Glomerular endothelial cell (primary cell): ENCODE data around the gene AKNAD1. TPM values are rescaled to one million over a fixed set of nuclear protein-coding genes. Genes with fewer than 3 reads are reported as not detected.
"Not testable (repeated sequence)": the region's sequence is repeated elsewhere in the genome, so short reads cannot be mapped to it uniquely, and the experiment has no call there.

Experiments
- DNase-seq: peaks from one replicate; pipeline ENCODE4 v3.0.0-alpha.2; 2011; ENCODE audit warnings: low read depth, low spot score; ENCODE audit errors: extremely low read depth
- total RNA-seq: library from RNA; depleted of rRNA; stranded (reverse); fragments of >200 nt; gene quantifications from 2 replicates; pipeline ENCODE4 v1.2.3, GENCODE V29; 2015

AKNAD1 gene, protein sequence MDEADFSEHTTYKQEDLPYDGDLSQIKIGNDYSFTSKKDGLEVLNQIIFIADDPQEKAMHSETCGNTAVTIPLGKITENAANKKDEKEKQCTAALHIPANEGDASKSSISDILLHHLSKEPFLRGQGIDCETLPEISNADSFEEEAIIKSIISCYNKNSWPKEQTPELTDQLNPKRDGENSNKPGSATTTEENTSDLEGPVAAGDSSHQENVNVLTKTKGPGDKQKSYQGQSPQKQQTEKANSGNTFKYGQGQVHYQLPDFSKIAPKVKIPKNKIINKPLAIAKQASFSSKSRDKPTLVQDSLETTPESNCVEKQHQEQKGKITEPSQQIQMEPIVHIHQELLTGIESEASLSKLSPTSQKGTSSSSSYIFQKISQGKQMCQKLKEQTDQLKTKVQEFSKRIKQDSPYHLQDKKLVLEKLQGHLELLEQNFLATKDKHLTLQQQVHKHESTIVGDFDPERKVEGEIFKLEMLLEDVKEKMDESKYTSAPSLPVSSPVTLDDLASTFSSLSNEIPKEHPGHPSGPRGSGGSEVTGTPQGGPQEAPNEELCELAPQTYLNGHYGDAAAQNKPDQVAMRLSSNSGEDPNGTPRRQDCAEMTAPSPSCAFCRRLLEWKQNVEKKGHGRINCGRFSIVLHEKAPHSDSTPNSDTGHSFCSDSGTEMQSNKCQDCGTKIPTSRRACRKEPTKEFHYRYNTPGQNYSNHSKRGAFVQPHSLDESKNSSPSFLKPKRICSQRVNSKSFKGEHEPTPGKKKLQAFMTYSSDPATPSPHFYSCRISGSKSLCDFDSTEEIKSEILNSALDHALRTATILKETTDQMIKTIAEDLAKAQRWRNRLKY
- 1.4 TPM in 1 of 2 replicates, not detected in the other for total RNA-seq

DNA sequence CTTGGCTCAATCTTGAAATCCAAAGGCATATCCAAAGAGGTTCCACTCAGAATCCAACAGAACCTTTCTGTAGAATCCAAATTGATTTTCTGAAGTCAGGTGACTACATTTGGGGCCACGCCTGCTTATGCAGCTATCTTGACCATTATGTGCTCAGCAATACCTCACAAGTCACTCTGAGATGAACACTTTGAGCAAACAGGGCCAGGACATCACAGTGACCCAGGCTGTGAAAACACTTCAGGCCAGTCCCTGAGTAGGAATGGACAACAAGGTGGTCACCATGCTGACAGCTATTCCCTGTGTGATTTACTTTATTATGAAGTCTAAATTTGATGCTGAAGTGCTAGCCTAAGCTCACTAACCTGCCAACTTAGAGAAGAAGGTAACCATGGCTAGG lies at the start of gene AKNAD1:
TSS of gene AKNAD1 (minus strand) at position 101 of the 400 bp plus-strand sequence. CDS start 4,430 bp downstream, outside the sequence.
- no peak for DNase-seq

DNA sequence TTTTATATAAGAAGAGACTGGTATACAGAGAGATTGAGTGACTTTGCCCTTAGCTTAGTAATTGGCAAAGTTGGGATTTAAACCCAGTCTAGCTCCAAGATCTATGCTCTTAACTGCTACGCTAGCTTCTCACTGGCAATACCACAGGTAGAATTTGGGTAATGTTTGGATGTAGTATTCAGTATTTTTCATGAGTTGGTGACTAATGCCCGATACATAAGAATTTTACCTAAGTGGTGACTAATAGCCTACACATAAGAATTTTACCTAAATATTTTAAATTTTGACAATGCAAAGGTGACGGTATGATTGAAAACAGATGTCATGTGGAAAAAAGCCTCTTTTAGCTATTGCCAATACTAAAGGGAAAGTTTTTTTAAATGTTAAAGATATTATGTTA lies 44.2 kb upstream of the AKNAD1 start:
- DNase-seq, result no peak

DNA sequence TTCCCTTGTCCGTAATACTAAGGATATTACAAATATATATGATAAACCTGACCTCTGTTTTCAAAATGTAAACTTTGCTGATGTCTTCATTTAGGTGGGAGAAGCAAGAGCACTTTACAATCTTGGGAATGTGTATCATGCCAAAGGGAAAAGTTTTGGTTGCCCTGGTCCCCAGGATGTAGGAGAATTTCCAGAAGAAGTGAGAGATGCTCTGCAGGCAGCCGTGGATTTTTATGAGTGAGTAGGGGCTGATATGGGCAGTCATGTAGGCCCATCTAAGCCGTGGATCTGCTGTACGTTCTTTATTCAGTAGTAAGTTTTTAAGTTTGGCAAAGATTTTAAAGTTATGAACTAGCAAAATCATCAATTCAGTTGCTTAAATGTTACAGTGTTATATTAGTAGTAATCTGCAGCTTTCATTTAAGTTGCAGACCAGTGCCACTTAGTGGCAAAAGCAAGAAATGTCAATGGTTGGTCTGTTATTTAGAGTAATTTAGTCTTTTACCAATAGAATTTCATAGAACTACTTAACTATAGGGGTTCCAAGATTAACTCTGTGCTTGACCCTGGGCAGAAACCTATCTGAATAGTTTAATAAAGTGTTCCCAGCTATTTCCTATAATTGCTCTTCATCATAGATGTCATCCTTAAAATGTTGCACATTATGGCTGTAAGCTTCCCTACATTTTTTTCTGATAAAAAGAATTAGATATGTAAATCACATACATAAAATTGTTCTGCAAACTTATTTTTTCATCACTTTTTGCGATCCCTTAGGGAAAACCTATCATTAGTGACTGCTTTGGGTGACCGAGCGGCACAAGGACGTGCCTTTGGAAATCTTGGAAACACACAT lies 41.2 kb upstream of the AKNAD1 start:
- no peak for DNase-seq

DNA sequence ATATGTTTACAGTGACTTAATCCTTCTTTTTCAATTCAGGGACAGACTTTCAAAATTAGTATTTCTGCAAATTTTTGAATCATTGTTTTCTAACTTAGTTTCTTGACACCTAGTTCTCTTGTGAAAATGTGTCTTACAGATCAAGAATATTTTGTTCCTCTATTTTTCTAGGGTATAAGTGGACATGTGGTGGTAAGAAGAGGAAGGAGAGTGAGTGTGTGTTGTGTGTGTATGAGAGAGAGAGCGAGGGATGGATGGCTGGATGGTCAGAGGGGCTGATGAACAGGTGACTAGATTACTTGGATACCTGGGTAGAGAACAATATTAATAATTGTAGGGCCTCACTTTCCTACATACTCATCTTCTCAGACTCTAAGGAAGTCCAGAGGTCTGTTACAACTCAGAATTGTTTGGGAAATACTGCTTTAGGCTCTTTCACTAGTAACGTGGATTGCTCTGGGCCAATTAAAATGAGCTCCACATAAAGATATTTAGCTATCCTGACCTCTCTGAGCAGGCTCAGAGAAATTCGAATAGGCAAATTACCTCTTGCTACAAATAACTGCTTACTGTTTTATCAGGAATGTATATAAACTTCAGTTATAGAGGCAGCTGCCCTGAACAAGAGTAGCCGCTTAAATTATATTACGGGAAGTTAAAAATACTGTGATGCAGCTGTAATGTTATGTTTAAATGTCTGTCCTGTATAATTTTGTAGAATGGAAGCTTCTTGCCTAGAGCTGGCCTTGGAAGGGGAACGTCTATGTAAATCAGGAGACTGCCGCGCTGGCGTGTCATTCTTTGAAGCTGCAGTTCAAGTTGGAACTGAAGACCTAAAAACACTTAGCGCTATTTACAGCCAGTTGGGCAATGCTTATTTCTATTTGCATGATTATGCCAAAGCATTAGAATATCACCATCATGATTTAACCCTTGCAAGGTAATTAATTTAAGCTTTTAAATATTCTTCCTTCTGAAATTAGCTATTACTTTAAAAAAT lies 39.6 kb upstream of the AKNAD1 start:
- no peak for DNase-seq

DNA sequence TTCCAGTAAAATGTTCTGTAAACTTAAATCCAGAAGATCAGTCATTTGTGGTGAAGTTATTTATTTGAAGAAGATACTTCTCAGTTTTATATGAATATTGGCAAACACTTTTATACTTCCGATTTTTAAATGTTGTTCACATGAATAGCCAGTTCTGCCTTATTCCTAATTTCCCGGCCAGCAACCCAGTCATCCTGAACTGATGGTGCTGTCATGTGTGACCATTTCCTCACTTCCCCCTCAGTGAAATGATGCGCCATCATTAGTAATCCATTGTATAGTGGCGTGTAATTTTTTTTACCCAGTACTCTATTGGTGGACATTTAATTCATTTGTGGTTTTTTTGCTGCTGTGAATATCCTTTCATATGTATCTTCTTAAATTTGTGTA lies 36.2 kb upstream of the AKNAD1 start:
- DNase-seq, result no peak

DNA sequence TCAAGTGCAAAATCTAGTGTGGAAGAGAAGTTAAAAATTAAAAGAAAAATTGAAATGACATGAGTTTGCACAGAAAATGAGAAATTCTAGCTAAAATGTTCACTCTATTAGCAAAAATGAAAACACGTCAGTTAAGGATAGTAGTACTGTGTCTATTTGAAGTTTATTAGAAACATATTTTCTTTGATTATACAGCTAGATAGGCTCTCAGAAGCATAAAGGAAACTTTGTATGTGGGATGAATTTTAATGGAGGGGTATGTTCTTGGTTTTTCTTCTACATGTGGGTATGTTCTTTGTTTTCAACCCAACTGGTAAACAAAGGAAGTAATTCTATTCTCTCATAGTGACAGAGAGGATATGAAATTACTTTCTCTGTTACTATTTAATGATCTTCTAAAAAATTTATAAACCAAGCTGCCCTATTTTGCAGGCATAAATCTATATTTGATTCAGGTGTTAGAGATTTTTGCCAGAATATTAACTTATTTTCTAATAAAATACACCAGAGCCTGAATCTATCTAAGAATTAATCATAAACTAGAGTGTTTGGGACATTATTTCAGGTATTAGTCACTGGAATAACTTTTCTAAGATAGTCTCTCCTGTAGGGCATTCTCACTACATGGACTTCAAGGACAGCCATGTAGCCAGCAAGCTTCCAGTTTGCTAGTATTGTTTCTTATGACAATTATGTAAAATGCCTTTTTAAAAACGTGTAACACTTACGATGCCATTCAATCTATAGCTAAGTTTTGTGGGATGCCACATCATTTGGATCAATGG lies 35.7 kb upstream of the AKNAD1 start:
- DNase-seq, result no peak

DNA sequence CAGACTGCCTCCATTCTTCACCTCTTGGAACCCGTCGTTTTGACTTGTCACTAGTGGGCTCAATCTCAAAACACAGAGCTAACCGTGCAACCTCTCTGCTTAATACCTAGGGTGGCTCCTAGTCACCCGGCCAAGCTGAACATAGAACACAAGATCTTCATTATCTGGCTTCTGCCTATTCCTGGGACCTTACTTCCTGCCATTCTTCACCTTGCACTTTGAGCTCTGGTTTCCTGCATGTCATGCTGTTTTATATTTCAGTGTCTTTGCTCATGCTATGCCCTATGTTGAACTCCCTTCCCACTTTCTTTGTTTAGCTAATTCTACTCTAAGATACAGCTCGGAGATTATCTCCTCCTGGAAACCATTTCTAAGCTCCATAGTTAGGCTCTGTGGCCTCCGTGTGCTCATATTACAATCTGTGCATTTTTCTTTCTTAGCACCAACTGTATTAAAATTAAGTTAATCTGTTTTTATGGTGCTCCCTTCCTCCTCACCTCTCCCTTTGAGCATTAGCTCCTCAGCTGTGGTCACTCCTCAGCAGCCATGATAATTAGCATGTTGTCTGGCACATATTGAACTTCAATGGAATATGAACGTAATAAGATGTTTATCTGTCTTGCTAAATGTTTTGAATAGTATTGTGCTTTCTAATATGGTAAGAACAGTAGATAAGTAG lies 33.0 kb upstream of the AKNAD1 start:
- DNase-seq, result no peak

DNA sequence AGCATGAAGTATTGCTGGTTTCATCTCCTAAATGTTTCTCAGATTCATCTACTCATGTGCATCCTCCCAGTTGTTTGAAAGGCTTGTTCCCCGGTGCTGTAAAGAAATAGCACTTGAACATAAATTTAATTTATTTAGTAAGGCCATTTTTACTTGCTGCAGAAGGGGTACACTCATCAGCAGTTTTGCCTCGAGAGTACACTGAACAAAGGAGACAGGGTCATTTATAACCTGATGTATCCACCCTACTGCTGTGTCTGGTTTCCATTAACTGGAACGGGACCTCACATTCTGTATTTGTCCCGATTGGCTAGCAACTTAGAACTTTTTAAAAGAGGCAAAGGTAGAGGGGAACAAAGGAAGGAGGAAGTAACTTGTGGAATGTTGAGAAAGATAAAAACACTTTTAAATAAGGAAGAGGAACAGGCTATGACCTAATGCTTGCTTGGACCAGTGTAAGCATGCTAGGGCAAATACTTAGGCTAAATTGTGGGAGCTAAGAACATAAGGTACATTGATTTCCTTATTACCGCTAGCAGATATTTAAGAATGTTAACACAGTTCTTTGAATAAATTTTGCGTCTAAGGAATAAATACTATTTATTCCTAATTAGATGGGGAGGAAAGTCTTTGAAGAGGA lies 32.2 kb upstream of the AKNAD1 start:
- DNase-seq, result not testable (repeated sequence)

DNA sequence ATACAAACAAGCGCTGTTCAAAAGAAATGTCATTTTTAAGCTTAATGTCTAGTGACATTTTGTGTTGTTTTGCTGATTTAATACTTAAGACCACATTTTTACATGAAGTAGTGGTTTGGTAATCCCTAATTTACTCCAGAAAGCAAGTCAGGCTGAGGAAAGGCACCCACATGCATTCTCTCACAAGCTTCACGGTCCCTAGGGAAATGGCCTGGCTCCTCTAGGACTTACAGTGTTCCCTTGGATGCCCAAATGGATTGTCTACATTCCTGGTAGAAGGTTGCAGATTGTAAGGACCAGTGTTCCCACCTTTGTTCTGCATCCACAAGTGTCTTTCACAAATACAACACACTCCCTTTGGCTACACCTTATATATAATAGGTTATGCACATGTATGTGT lies 29.4 kb upstream of the AKNAD1 start:
- no peak for DNase-seq

DNA sequence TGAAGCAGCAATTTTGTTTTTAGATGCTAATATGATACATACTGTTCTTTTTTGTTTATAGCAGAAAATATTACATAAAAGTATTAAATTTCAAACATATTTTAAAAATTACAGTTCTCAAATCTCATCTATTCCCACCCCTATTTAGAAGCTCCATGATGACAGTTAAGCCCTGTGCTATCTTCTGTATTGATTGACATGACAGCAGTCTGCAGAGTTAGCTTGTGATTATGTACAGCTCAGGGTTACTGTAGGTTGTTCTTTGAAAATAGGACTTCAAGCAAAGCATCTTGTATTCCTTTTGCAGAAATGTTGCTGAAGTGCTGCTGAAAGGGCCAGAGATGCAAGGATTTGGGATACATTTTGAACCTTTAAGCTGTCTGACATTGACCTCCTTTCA lies 28.1 kb upstream of the AKNAD1 start:
- no peak for DNase-seq

DNA sequence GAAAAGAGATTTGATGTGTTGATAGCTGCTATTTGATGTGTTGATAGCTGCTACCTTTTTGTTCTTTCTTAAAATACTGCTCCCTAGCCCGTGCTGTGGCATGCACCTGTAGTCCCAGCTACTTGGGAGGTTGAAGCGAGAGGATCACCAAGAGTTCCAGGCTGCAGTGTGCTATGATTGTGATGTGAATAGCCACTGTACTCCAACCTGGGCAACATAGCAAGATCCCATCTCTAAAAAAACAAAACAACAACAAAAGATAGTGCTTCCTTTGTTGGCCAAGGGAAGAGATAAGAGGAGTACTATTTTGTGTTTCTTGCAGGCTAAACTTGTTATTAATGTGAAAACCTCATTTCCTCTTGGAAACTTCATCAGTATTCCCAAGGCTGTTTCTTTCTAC lies 25.9 kb upstream of the AKNAD1 start:
- no peak for DNase-seq

DNA sequence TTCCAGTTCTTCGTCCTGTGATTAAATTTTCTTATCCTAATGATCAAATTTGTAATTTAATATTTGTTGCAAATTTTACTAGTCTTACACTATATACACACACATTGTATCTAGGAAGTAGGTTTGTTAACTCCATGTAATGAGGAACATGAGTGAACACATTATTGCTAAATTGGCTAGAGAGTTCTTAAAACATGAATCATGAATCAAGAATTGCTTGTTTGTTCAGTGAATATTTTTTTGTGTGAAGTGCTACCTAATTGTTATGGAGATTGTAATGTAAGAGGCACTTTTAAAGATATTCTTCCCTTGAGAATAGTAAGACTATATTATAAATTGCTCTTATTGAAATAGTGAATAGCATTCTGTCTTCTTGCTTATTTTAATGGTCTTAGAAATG lies 24.5 kb upstream of the AKNAD1 start:
- DNase-seq, result no peak

DNA sequence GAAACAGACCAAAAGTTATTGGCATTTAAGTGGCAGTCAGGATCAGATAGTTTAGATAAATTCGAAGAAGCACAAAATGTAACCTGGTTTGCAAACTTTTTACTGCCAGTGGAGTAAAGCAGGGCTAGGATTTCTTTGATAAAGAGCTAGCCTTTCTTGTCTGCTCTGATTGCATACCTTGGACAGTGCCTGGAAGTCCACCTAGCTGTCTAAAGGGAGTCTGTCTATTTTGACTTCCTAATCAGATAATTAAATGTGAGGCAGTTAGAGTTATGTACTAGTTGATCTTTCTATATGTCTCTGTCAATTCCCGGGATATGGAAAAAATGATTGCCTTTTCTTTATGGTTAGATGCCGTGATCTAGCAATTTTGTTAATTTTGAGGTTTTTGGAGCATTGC lies 24.0 kb upstream of the AKNAD1 start:
- DNase-seq, result no peak

DNA sequence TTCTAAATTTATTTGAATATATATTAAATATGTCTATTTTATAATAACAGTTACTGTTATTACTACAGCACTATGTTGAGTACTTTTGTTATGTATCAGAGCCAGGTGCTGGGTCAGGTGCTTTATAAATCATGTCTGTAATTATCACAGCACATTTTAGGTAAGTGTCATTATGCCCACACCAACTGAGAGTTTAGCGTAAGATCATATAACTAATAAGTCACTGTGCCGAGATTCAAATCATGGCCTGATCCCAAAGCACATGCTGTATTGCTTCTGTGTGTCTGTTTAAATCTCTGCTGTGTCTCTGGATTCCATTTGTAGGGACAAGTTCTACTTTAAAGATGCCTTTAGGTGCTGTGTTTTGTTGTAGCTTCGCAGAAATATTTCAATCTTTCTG lies 21.8 kb upstream of the AKNAD1 start:
- DNase-seq, result no peak

DNA sequence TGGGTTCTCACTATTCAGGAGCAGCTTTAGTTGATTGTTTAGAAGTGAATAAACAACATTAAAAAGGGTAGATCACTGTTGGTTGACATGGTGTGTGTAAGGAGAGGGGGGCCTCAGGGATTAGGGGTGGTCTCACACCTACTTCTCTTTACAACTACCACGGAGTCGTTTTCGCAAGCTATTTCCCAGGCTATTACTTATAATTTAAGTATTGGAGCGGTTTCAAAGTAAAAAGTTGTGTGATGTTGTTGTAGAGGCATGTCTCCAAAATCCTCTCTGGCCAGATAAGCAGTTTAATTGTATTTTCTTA lies 21.2 kb upstream of the AKNAD1 start:
- no peak for DNase-seq

DNA sequence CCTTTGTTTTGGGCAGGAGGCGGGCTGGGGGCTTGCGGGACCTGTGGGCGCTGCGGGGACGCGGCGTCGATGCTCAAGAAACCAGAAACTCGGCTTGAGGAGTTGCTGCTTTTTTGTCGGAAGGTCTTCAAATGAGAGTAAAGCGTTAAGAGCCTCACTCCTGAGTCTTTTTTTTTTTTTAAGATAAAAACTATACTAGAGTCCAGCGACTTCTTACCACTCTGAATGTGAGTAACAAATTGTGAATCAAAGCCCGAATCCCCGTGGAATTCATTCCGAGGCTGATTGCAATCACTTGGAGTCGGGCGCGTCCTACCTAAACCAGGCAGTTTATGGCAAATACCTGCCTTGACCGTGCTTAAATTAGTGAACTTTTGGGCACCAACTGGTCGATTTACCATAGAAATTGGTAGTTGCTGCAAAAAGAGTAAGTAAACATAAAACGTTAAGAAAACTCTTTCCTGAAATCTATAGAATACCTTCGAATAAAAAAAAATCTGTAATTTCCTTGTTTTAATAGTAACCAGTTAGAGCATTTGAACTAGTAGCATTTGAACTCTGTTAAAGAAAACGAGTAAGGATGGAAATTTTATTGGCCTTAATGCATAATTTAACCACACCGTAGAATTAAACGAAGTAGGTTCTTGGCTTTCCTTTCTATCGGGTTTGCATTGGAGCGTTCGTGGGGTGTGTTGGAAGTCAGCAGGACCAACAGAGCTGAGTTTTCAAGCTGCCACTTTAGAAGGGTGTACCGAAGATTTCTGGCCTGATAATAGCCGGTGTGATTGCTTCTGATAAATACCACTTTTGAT lies 20.7 kb upstream of the AKNAD1 start:
- DNase-seq, result no peak

DNA sequence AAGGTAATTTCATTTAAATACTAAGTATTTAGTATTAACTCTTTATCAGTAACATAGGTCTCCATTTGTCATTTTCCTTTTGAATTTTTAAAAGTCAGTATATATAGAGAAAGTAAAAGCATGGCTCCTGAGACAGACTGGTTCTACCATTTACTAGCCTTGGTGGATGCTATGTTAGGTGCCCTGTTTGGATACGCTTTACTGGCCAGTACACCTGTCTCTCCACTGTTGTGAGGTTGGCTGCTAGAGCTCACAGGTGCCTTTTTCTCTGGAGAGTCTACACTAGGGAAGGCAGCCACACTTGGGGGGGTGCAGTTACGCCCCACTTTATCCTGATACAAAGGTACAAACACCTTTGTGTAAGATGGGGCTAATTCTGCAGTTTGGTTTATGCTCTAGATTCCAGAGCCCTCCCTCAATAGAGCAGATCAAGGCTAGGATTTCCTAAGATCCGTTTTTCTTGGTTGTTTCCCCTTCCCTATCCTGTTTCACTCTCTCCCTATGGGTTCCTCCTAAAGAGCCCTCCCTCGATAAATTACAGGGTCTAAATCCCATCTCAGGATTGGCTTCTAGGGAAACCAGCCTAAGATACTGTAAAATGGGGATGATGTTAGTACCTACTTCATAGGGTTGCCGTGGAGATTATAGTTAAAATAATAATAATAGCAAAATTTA lies 14.3 kb upstream of the AKNAD1 start:
- DNase-seq, result no peak
